Hematopoietic multipotent progenitor cell treated with erythropoietin and hydrocortisone succinate and interleukin-3 and kit ligand, for 6 days (in vitro differentiated cells): ENCODE data around the gene LPCAT1.
"Not testable (repeated sequence)": the region's sequence is repeated elsewhere in the genome, so short reads cannot be mapped to it uniquely, and the experiment has no call there.

Source experiments
- DNase-seq: peaks from one replicate; pipeline ENCODE4 v3.0.0-alpha.2; 2015

LPCAT1 gene

GRCh38 chr5:1521671-1522600, 1.8 kb downstream of the LPCAT1 start:
- DNase-seq: no peak

- DNase-seq: no peak
These were observed 2.8 kb downstream of the LPCAT1 start for GRCh38 chr5:1520791-1521453.

GRCh38 chr5:1519631-1520210, 4.0 kb downstream of the LPCAT1 start:
- DNase-seq: no peak

- DNase-seq: no peak
These were observed 5.9 kb downstream of the LPCAT1 start for GRCh38 chr5:1517838-1518237.

- DNase-seq: no peak
These were observed 6.9 kb downstream of the LPCAT1 start for GRCh38 chr5:1516615-1517601.

- no peak for DNase-seq
These were observed 7.7 kb downstream of the LPCAT1 start for GRCh38 chr5:1515921-1516571.

GRCh38 chr5:1515311-1515920, 8.3 kb downstream of the LPCAT1 start:
- DNase-seq: no peak

- DNase-seq: not testable (repeated sequence)
These were observed 8.9 kb downstream of the LPCAT1 start for GRCh38 chr5:1514819-1515310.

GRCh38 chr5:1514027-1514818, 9.5 kb downstream of the LPCAT1 start:
- no peak for DNase-seq

GRCh38 chr5:1513326-1514026, 10.3 kb downstream of the LPCAT1 start:
- no peak for DNase-seq

- no peak for DNase-seq
These were observed 11.0 kb downstream of the LPCAT1 start for GRCh38 chr5:1512541-1513291.

- peak; percentile 37 for DNase-seq
These were observed 11.9 kb downstream of the LPCAT1 start for GRCh38 chr5:1511651-1512540.

- DNase-seq: no peak
These were observed 12.7 kb downstream of the LPCAT1 start for GRCh38 chr5:1511048-1511447.

GRCh38 chr5:1510631-1511030, 13.1 kb downstream of the LPCAT1 start:
- no peak for DNase-seq

GRCh38 chr5:1510151-1510561, 13.6 kb downstream of the LPCAT1 start:
- DNase-seq: no peak

GRCh38 chr5:1509346-1510085, 14.2 kb downstream of the LPCAT1 start:
- no peak for DNase-seq

GRCh38 chr5:1508659-1509290, 15.0 kb downstream of the LPCAT1 start:
- no peak for DNase-seq
